GM18907 (cell line): ENCODE data around the gene PHACTR1.

Experiments
- ATAC-seq: cut with Tn5 transposase; IDR thresholded peaks from one replicate; pipeline ENCODE4 v1.9.1; 2021; ENCODE audit warnings: mild to moderate bottlenecking, moderate library complexity; ENCODE audit not compliant: unreplicated experiment

The PHACTR1 gene

DNA sequence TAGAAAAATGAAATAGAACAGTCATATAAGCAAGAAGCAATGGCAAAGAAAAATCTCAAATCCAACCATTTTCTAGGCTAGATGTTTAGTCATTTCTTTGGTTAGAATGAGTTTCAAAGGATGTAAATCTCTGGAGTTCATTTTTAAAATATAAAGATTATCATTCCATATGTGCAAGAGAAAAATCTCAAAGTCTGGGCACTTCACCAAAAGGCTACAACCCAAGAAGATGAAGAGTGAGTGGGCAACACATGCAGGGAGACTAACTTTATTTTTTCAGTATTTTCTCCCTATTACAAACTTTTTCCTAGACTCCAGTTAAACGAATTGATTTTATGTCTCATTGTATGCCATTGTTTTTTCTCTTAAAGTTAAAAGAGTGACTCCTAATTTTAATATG lies 83.6 kb downstream of the PHACTR1 start:
- ATAC-seq: no peak

GRCh38 chr6:12801141-12801540 lies 84.6 kb downstream of the PHACTR1 start:
- no peak for ATAC-seq

DNA sequence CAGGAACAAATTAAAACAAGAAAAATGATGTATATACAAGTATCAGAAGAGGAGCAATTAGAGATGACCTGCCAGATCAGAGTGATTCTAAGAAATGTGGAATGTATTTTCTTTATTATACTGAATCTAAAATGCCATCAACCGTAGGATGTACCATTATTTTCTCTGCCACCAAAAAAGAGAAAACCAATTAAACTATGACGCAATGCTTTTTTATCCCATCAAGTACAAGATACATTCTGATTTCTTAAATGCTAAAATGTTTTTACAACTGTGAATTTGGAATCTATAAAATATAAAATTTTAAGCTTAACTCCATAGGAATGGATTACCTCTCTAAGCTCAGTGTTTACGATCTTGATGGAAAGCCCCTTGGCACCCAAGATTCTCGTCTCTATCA lies 85.9 kb downstream of the PHACTR1 start:
- no peak for ATAC-seq

DNA sequence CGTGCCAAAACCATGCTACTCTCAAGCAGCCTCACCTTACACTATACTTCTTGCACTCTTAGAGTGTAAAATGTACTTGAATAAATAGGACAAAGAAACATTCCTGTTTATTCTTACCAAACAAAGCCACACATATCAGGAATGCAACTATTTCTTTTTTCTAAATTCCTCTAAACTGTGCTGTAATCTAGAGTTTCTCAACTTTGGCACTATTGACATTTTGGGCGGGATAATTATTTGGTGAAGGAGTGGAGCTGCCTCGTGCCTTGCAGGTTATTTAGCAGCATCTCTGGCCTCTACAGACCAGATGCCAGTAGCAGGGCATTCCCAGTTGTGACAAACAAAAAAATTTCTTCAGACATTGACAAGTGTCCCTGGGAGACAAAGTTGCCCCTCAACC lies 86.9 kb downstream of the PHACTR1 start:
- ATAC-seq: no peak

DNA sequence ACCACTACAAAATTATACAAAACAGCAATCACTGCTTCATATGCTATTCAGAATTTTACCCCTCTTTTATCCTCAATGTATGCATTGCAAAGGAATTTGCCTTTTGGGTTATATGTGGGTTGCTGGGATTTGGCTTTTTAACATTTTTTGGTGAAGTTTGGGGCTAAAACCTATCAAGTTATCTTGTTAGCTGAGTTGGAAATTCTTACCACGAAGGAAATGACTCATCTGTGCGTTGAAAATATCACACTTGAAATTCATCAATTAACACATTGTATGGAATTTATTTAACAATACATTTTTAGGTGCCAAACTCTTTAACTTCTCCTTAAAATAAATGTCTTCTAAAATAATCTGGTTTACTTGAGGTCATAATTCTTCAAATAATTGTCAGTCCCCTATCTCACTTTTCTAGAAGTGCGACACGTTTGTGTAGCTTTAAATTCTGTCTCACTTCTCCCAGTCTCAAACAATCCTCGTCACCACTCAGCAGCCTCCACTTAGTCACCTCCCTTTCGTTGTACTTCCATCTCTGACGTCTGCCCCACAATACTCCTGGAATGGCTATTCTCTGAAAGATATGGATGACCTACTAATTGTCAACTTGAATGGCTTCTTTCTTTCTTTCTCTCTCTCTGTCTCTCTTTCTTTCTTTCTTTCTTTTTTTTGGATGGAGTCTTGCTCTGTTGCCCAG lies 88.5 kb downstream of the PHACTR1 start:
- ATAC-seq: no peak

- ATAC-seq: no peak
Measured at GRCh38 chr6:12806136-12806535, 89.6 kb downstream of the PHACTR1 start.

DNA sequence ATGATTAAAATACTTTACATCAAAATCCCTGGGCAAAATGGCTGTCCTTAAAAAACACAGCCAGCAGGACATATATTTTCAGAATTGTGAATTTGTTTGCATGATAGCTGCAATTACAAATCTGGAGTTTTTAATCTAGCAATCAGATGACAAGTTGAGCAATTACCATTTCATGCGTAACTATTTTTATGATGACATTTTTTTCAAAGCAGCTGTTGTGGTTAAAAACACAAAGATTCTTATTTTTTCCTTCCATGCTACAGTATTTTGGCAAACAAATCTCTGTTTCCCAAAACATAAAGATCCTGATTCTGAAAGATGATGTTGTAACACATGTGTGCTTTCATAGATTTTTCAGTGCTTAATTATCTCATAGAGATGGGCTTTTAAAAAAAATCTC lies 90.2 kb downstream of the PHACTR1 start:
- ATAC-seq: no peak

- ATAC-seq: no peak
Measured at GRCh38 chr6:12811519-12811918, 95.0 kb downstream of the PHACTR1 start.

GRCh38 chr6:12813321-12813720 lies 96.8 kb downstream of the PHACTR1 start:
- no peak for ATAC-seq

DNA sequence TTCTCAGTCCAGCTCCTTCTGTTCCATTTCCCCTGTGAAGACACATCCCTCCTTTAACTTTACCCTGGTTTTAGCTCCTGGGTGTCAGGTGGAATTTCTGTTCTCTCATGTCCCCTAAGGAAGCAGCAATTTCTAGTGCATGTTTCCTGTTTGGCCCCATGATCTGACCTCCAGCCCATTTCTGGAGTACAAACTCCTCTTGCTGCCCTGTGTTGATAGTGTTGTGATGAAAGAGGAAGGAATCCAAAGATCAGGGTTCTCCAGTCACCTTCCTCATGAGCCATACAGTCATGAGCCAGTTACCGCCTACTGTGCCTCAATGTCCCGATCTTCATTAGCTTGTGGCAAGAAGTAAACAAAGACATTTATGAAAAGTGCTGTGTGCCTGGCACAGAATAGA lies 97.4 kb downstream of the PHACTR1 start:
- no peak for ATAC-seq

DNA sequence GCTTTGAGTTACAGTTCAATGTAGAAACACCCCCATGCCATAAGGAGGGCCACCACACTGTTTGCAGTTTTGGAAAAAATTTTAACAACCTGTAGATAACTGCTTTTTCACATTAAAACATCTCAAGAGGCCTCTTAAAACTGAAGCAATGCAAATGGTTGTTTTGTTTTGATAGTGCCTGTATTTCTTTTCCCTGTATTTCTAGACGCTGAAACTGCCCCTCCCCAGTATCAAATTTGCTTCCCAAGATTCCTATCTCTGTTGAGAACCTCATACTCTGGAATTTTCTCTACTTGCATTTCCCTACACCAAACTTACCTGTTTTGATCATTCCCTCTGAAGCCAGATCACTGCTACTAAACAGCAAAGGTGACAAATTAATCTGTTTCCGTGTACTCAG lies 98.5 kb downstream of the PHACTR1 start:
- ATAC-seq: no peak

DNA sequence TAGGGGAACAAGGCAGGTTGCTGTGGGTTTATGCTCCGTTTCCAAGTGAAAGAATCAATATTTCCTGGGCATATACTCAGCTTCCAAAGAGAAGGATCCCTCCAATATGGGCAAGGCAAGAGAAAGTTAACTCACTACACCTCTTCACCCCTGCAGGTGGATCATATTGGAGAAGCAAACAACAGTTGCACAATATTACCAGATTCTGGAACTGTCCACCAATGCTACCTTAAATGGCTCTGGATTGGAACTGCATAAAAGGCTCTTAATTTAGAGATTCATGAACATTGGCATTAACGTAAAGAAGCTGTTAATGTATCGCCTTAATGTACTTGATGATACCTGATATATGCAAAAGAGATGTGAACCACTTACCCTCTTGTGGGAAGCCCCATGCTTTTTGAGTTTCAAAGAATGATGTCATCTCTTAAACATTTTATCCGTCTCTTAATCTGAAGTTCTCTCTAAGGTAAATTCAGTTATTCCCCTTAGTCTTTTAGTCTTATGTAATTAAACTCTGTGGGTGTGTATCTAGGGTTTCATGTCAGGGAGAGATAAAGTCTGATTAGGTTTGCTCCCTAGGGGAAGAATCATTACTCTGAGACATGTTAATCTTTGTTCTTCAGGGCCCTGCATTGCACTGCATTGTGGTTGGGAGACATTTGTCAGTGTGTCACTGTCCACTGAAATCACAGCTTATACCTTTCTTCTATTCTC lies 99.5 kb downstream of the PHACTR1 start:
- no peak for ATAC-seq

GRCh38 chr6:12818324-12818723 lies 101.8 kb downstream of the PHACTR1 start:
- ATAC-seq: no peak

GRCh38 chr6:12823847-12824246 lies 107.3 kb downstream of the PHACTR1 start:
- no peak for ATAC-seq

- ATAC-seq: no peak
Measured at GRCh38 chr6:12826584-12826983, 110.0 kb downstream of the PHACTR1 start.

GRCh38 chr6:12827921-12828320 lies 111.4 kb downstream of the PHACTR1 start:
- no peak for ATAC-seq

DNA sequence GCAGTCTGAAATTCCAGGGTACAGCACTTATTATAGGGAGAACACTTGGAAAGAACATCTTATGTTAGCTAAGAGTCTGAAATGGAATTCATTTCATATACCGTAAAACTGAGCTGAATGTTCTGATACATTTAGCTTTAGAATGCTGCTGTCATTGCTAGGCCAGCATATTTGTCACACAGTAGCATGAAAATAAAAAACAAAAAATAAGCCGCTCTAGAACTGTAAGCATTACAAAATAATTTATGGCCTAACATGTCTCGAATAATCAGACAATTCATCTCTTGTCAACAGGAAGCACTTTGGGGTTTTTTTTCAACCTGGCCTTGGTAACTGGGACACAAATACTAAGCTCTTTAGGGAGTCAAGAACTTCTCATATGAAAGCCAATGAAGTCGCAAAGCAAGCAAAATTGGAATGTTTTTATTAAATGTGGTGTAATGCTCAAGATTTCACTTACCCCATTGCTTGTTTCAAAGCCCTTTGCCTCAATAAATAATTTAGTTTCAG lies 115.7 kb downstream of the PHACTR1 start:
- ATAC-seq: no peak

- ATAC-seq: no peak
Measured at GRCh38 chr6:12836009-12836408, 119.4 kb downstream of the PHACTR1 start.

- no peak for ATAC-seq
Measured at GRCh38 chr6:12841619-12842018, 125.1 kb downstream of the PHACTR1 start.

GRCh38 chr6:12842114-12842513 lies 125.5 kb downstream of the PHACTR1 start:
- ATAC-seq: no peak

DNA sequence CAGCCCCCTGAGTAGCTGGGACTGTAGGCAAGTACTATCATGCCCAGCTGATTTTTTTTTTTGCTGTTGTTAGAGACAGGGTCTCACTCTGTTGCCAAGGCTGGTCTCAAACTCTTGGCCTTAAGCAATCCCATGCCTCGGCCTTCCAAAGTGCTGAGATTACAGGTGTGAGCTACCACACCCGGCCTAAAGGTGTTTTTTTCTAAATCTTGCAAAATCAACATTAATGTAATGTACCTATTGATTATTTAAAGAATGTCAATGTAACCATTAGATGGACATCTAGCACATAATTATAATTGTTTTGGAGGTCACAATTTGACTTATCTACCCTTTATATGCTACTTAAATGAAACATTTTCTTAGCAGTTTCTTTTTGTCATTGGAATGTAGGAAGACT lies 126.1 kb downstream of the PHACTR1 start:
- ATAC-seq: no peak
